H1 (cell line): ENCODE measurements around the gene TIGD1. TPM values are rescaled to one million over a fixed set of nuclear protein-coding genes. Genes with fewer than 3 reads are reported as not detected.

Experiments
- CTCF ChIA-PET: fragments of 300-600 bp; sonication (Branson Sonifier 250); formaldehyde crosslinking; loops from one replicate; lab custom pipeline; 2021; ENCODE audit not compliant: partially characterized antibody; lab: Charles Lee
- POLR2A ChIA-PET: fragments of 300-600 bp; sonication (Branson Sonifier 250); formaldehyde crosslinking; loops from one replicate; lab custom pipeline; 2021; ENCODE audit warnings: inconsistent platforms; ENCODE audit not compliant: partially characterized antibody; lab: Charles Lee
- DNase-seq, 2 experiments: peaks; one replicate each; pipeline versions ENCODE4 v3.0.0 to v3.0.0-alpha.2; 2010 to 2022; ENCODE audit warnings: low spot score in 2 of 2, low read depth in 1 of 2, mixed read lengths in 1 of 2
- FAIRE-seq: peaks from 2 replicates; lab custom pipeline; 2011; peaks lifted over from hg19 to GRCh38; lab: Jason Lieb, UNC
- H2AFZ ChIP-seq: 2 replicates; pipeline ENCODE4 v1.8.1; 2012; ENCODE audit warnings: low read length, inconsistent platforms
- H2AK5ac ChIP-seq: 2 replicates; pipeline ENCODE4 v1.6.1; 2013; ENCODE audit warnings: low read depth, low read length
- H2BK120ac ChIP-seq: replicated peaks from 2 replicates; pipeline ENCODE3; 2013; ENCODE audit warnings: low read depth, low read length, inconsistent platforms
- H2BK12ac ChIP-seq: 2 replicates; pipeline ENCODE4 v1.6.1; 2013; ENCODE audit warnings: low read depth, low read length
- H2BK15ac ChIP-seq: 2 replicates; pipeline ENCODE4 v1.6.1; 2013; ENCODE audit warnings: low read length
- H2BK20ac ChIP-seq: 2 replicates; pipeline ENCODE4 v1.6.1; 2013; ENCODE audit warnings: low read length
- H2BK5ac ChIP-seq: 2 replicates; pipeline ENCODE4 v1.6.1; 2013; ENCODE audit warnings: low read depth, low read length
- H3K14ac ChIP-seq: 2 replicates; pipeline ENCODE4 v1.6.1; 2013; ENCODE audit warnings: inconsistent platforms; ENCODE audit not compliant: insufficient read length
- H3K18ac ChIP-seq: 2 replicates; pipeline ENCODE4 v1.6.1; 2013; ENCODE audit warnings: low read length; ENCODE audit errors: extremely low read depth
- H3K23ac ChIP-seq: 2 replicates; pipeline ENCODE4 v1.6.1; 2013; ENCODE audit warnings: inconsistent platforms; ENCODE audit not compliant: insufficient read length
- H3K23me2 ChIP-seq: 2 replicates; pipeline ENCODE4 v1.6.1; 2013; ENCODE audit warnings: low read depth, low read length
- H3K27ac ChIP-seq: 2 replicates; pipeline ENCODE4 v1.6.1; 2011; ENCODE audit warnings: low read depth, low read length, inconsistent platforms
- H3K27me3 ChIP-seq, 4 experiments: replicated peaks in 1 of 4; 1 replicate in 1 of 4; 2 replicates in 3 of 4; pipeline versions ENCODE4 v1.6.1 to v1.8.1; 2011 to 2013; ENCODE audit warnings: low read length in 3 of 4, mild to moderate bottlenecking in 3 of 4, inconsistent platforms in 2 of 4, mixed read lengths in 2 of 4, moderate library complexity in 1 of 4; ENCODE audit not compliant: control insufficient read depth in 3 of 4, insufficient read depth in 3 of 4; ENCODE audit errors: extremely low read depth in 1 of 4
- H3K36me3 ChIP-seq, 4 experiments: 2 replicates each; pipeline versions ENCODE4 v1.6.1 to v1.8.1; 2011 to 2013; ENCODE audit warnings: mild to moderate bottlenecking in 4 of 4, low read length in 3 of 4, moderate library complexity in 2 of 4, control low read depth in 1 of 4, inconsistent platforms in 1 of 4; ENCODE audit not compliant: insufficient read depth in 4 of 4, control insufficient read depth in 2 of 4
- H3K4ac ChIP-seq: replicated peaks from 2 replicates; pipeline ENCODE3; 2013; ENCODE audit warnings: low read length, low read depth, mixed read lengths, inconsistent platforms; ENCODE audit not compliant: insufficient read length
- H3K4me1 ChIP-seq, 4 experiments: replicated peaks in 1 of 4; 1 replicate in 1 of 4; 2 replicates in 3 of 4; pipeline versions ENCODE4 v1.6.1 to v1.8.1; 2011 to 2013; ENCODE audit warnings: low read length in 3 of 4, inconsistent platforms in 2 of 4, mixed read lengths in 1 of 4; ENCODE audit not compliant: insufficient read depth in 4 of 4, control insufficient read depth in 3 of 4
- H3K4me2 ChIP-seq, 2 experiments: 2 replicates each; pipeline versions ENCODE4 v1.6.1 to v1.8.1; 2011 to 2013; ENCODE audit warnings: low read depth in 2 of 2, low read length in 2 of 2, control low read depth in 1 of 2, inconsistent platforms in 1 of 2, mild to moderate bottlenecking in 1 of 2; ENCODE audit not compliant: insufficient read depth in 1 of 2
- H3K4me3 ChIP-seq, 4 experiments: fragments of 200-600, 300-600 bp in 1 of 4; sonication (generic), shearing (Covaris generic), sonication (Bioruptor Twin) in 1 of 4; 2 replicates each; pipeline versions ENCODE4 v1.5.1 to v1.8.1; 2011 to 2016; ENCODE audit warnings: low read length in 4 of 4, low read depth in 3 of 4, control low read depth in 2 of 4, inconsistent platforms in 2 of 4, mild to moderate bottlenecking in 2 of 4, mixed read lengths in 1 of 4, moderate library complexity in 1 of 4; ENCODE audit not compliant: insufficient read depth in 2 of 4; ENCODE audit errors: extremely low read depth in 1 of 4
- H3K56ac ChIP-seq: replicated peaks from 2 replicates; pipeline ENCODE3; 2013; ENCODE audit warnings: low read depth, mild to moderate bottlenecking, mixed read lengths, low read length, inconsistent platforms; ENCODE audit not compliant: insufficient read length
- H3K79me1 ChIP-seq: 2 replicates; pipeline ENCODE4 v1.6.1; 2013; ENCODE audit warnings: low read depth, low read length, control low read depth
- H3K79me2 ChIP-seq, 2 experiments: 2 replicates each; pipeline versions ENCODE4 v1.6.1 to v1.8.1; 2012 to 2013; ENCODE audit warnings: low read length in 2 of 2, mild to moderate bottlenecking in 2 of 2, inconsistent platforms in 1 of 2; ENCODE audit not compliant: insufficient read depth in 2 of 2, control insufficient read depth in 1 of 2
- H3K9ac ChIP-seq, 4 experiments: replicated peaks in 1 of 4; 1 replicate in 1 of 4; 2 replicates in 3 of 4; pipeline versions ENCODE4 v1.6.1 to v1.8.1; 2011 to 2013; ENCODE audit warnings: low read depth in 3 of 4, low read length in 3 of 4, control low read depth in 2 of 4, mild to moderate bottlenecking in 2 of 4, moderate library complexity in 2 of 4, inconsistent platforms in 1 of 4; ENCODE audit errors: extremely low read depth in 1 of 4
- H3K9me3 ChIP-seq, 2 experiments: 2 replicates each; pipeline versions ENCODE4 v1.6.1 to v1.8.1; 2012 to 2013; ENCODE audit warnings: mild to moderate bottlenecking in 2 of 2, moderate library complexity in 2 of 2, control low read depth in 1 of 2, inconsistent platforms in 1 of 2, low read depth in 1 of 2, low read length in 1 of 2, mixed read lengths in 1 of 2; ENCODE audit not compliant: insufficient read depth in 2 of 2
- H4K20me1 ChIP-seq, 2 experiments: replicated peaks in 1 of 2; 2 replicates each; pipeline versions ENCODE3 to v1.8.1; 2011 to 2013; ENCODE audit warnings: inconsistent platforms in 2 of 2, low read length in 2 of 2, mild to moderate bottlenecking in 1 of 2; ENCODE audit not compliant: insufficient read depth in 2 of 2, control insufficient read depth in 1 of 2
- H4K5ac ChIP-seq: 2 replicates; pipeline ENCODE4 v1.6.1; 2013; ENCODE audit warnings: low read length, low read depth, mixed read lengths, inconsistent platforms; ENCODE audit not compliant: insufficient read length
- H4K8ac ChIP-seq: 2 replicates; pipeline ENCODE4 v1.8.0; 2013; ENCODE audit warnings: mild to moderate bottlenecking, moderate library complexity, low read length, inconsistent platforms; ENCODE audit not compliant: insufficient read depth; ENCODE audit errors: extremely low read depth
- H4K91ac ChIP-seq: replicated peaks from 2 replicates; pipeline ENCODE3; 2013; ENCODE audit warnings: low read length, mixed read lengths, inconsistent platforms; ENCODE audit not compliant: insufficient read length
- CEBPB ChIP-seq: IDR thresholded peaks from 2 replicates; pipeline ENCODE4 v1.6.1; 2012; ENCODE audit warnings: low read depth, low read length
- POLR2A ChIP-seq, 2 experiments: IDR thresholded peaks; 1 replicate in 1 of 2; 2 replicates in 1 of 2; pipeline ENCODE4 v1.6.1; 2011; ENCODE audit warnings: low read depth in 2 of 2, low read length in 2 of 2, mild to moderate bottlenecking in 2 of 2; ENCODE audit errors: control extremely low read depth in 1 of 2
- WGBS, 2 experiments: shearing (Covaris generic) in 1 of 2; methylation state at CpG; one replicate each; pipeline versions ENCODE4 v1.1.6 to v1.1.7; 2013 to 2015; ENCODE audit warnings: low lambda C conversion rate in 2 of 2, mixed read lengths in 2 of 2, inconsistent platforms in 1 of 2, low coverage in 1 of 2, missing lambda C conversion rate in 1 of 2; ENCODE audit not compliant: insufficient replicate concordance in 2 of 2, insufficient coverage in 1 of 2, insufficient read length in 1 of 2; ENCODE audit errors: extremely low coverage in 1 of 2, missing lambda C conversion rate in 1 of 2; 5-methylcytosine and 5-hydroxymethylcytosine counted together
- polyA plus RNA-seq, 7 experiments: library from polyadenylated mRNA; depleted of rRNA in 3 of 7; stranded (reverse) in 5 of 7; unstranded in 2 of 7; fragments of >200 nt in 5 of 7; fragments of 200-250 nt in 2 of 7; gene quantifications; 1 replicate in 5 of 7; 2 replicates in 1 of 7; 4 replicates in 1 of 7; pipeline versions ENCODE4 v1.2.1 to v1.2.3, GENCODE V29; 2011 to 2013; ENCODE audit warnings: missing spikeins in 2 of 7, mixed read lengths in 2 of 7
- total RNA-seq: library from RNA; stranded (reverse); fragmentation: NEBNext Ultra II Directional; extraction: Animal tissue kit (Norgen Biotek cat#: 25700); gene quantifications from 2 replicates; pipeline ENCODE4 v1.2.1, GENCODE V29; 2021
- TF ChIP-seq, protein P1 (sequence below), 3 experiments: IDR thresholded peaks; 1 replicate in 2 of 3; 2 replicates in 1 of 3; pipeline versions ENCODE4 v1.5.1 to v1.6.1; 2011; ENCODE audit warnings: low read length in 3 of 3, mild to moderate bottlenecking in 3 of 3, inconsistent platforms in 2 of 3, low read depth in 1 of 3, moderate library complexity in 1 of 3; ENCODE audit not compliant: insufficient read depth in 1 of 3; ENCODE audit errors: control extremely low read depth in 1 of 3

Gene TIGD1
- total and polyA plus RNA-seq, 2 of the 8 experiments (the other 6 are each of a cell fraction or from before 2014, with no cell fraction given), result 4.7 to 8.3 TPM

DNA sequence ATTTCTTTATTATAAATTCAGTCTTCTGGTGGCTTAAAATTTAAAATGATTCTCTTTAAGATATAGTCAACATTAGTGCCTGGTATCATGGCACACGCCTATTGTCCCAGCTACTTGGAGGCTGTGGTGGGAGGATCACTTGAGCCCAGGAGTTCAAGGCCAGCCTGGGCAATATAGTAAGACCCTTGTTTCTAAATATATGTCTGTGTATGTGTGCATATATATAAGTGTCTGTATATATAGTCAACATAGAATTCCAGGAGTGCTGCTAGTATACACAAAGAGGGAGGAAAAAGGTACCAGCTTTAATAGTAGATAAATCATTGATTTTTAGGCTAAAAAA is 25.0 kb upstream of the TIGD1 start:
- H3K4me3 ChIP-seq, result no peak overlapping the region
- no peak for FAIRE-seq
- H2AK5ac ChIP-seq, result no peak overlapping the region
- H3K4me2 ChIP-seq, result no peak overlapping the region
- no peaks in the 10 kb centered on the region for H3K27me3 ChIP-seq
- ChIA-PET CTCF (interaction anchor here (0.6 to 1.7 kb wide), 3 partner anchors 12 to 95 kb away, joined by 3 to 6 read pairs (median 3); no protein-coding TSS in a partner anchor), POLR2A (interaction anchor here (0.7 to 0.9 kb wide), 2 partner anchors 12 to 380 kb away, joined by 3 to 4 read pairs; no protein-coding TSS in a partner anchor)
- no peak overlapping the region for H3K9ac ChIP-seq
- H3K79me1 ChIP-seq, result no peaks in the 10 kb centered on the region; the same call in 1 of the 2 replicates
- no peaks in the 10 kb centered on the region for H3K9me3 ChIP-seq
- H2BK20ac ChIP-seq, result no peak overlapping the region
- H3K23me2 ChIP-seq, result no peaks in the 10 kb centered on the region
- H3K18ac ChIP-seq, result no peak overlapping the region
- H3K36me3 ChIP-seq, result peaks cover 2 to 25% (median 18%) of the 10 kb centered on the region in 4 experiments; a peak in 7 of 8 replicates
- H4K5ac ChIP-seq, result no peak overlapping the region
- no peaks in the 10 kb centered on the region for H3K79me2 ChIP-seq
- no peak overlapping the region for H2BK5ac ChIP-seq
- no peak overlapping the region for H3K14ac ChIP-seq
- H4K20me1 ChIP-seq, result no peaks in the 10 kb centered on the region
- 100% methylated on average over 1 of the region's 1 CpG; no CpG with 5 or more reads in 1 of the 2 experiments for WGBS, 2 experiments
- H2BK15ac ChIP-seq, result no peak overlapping the region
- H4K91ac ChIP-seq, result no peak overlapping the region
- no peak overlapping the region for H3K23ac ChIP-seq
- no peak overlapping the region for H3K27ac ChIP-seq
- no peak overlapping the region for H2AFZ ChIP-seq
- DNase-seq, result no peak
- H3K4me1 ChIP-seq, result no peaks in the 10 kb centered on the region
- no peak overlapping the region for H2BK120ac ChIP-seq
- no peak overlapping the region for H3K4ac ChIP-seq
- H2BK12ac ChIP-seq, result no peak overlapping the region
- no peak overlapping the region for H3K56ac ChIP-seq
- no peak overlapping the region for H4K8ac ChIP-seq
- no peak for TF ChIP-seq CEBPB
- TF ChIP-seq POLR2A (IDR thresholded peaks at IDR 0.05; ENCODE audit: control extremely low read depth in 1 of 2, low read depth in 2 of 2, low read length in 2 of 2), result no peak
- TF ChIP-seq, protein P1, sequence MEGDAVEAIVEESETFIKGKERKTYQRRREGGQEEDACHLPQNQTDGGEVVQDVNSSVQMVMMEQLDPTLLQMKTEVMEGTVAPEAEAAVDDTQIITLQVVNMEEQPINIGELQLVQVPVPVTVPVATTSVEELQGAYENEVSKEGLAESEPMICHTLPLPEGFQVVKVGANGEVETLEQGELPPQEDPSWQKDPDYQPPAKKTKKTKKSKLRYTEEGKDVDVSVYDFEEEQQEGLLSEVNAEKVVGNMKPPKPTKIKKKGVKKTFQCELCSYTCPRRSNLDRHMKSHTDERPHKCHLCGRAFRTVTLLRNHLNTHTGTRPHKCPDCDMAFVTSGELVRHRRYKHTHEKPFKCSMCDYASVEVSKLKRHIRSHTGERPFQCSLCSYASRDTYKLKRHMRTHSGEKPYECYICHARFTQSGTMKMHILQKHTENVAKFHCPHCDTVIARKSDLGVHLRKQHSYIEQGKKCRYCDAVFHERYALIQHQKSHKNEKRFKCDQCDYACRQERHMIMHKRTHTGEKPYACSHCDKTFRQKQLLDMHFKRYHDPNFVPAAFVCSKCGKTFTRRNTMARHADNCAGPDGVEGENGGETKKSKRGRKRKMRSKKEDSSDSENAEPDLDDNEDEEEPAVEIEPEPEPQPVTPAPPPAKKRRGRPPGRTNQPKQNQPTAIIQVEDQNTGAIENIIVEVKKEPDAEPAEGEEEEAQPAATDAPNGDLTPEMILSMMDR (IDR thresholded peaks at IDR 0.05; ENCODE audit: control extremely low read depth in 1 of 3, insufficient read depth in 1 of 3, low read depth in 1 of 3, low read length in 3 of 3), result no peak
